Sigmoid colon (tissue), 4 donors: ENCODE measurements around the gene GPRASP3.

Source experiments
- EP300 ChIP-seq, 4 donors: sonication (generic); formaldehyde crosslinking; IDR thresholded peaks; one replicate each; pipeline ENCODE4 v1.6.1; 2017; ENCODE audit warnings: antibody characterized with exemption in 4 of 4
- TF ChIP-seq, protein P1 (sequence below), 4 experiments: fragments of 450-650 bp in 3 of 4; fragments of 200-600 bp in 1 of 4; IDR thresholded peaks; one replicate each; pipeline ENCODE4 v1.5.1; 2016 to 2019; ENCODE audit warnings: antibody characterized with exemption in 4 of 4, mild to moderate bottlenecking in 3 of 4, moderate library complexity in 2 of 4

DNA sequence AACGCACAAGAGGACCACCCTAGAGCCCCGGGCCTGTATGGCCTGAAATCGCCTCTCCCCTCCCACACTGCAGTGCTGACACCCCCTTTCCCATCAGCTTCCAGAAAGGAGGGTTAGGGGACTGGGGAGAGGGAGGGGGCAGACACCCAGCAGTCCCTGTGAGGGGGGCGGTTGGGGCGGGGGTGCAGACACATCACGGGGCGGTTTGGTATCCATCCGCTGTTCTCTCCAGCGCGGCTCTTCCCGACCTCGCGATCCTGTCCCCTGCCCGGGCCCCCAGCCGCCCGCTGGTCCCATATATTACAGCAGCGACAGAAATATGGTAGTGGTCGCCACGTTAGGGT lies 8.7 kb upstream of the GPRASP3 start:
- TF ChIP-seq, protein P1, sequence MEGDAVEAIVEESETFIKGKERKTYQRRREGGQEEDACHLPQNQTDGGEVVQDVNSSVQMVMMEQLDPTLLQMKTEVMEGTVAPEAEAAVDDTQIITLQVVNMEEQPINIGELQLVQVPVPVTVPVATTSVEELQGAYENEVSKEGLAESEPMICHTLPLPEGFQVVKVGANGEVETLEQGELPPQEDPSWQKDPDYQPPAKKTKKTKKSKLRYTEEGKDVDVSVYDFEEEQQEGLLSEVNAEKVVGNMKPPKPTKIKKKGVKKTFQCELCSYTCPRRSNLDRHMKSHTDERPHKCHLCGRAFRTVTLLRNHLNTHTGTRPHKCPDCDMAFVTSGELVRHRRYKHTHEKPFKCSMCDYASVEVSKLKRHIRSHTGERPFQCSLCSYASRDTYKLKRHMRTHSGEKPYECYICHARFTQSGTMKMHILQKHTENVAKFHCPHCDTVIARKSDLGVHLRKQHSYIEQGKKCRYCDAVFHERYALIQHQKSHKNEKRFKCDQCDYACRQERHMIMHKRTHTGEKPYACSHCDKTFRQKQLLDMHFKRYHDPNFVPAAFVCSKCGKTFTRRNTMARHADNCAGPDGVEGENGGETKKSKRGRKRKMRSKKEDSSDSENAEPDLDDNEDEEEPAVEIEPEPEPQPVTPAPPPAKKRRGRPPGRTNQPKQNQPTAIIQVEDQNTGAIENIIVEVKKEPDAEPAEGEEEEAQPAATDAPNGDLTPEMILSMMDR (IDR thresholded peaks at IDR 0.05), result no peak
- TF ChIP-seq EP300 (IDR thresholded peaks at IDR 0.05), result no peak
